ENCODE results near the gene PRDX4. TPM values are rescaled to one million over a fixed set of nuclear protein-coding genes. Genes with fewer than 3 reads are reported as not detected.

The PRDX4 gene
- total and polyA plus RNA-seq, 10 of the 15 experiments (the other 5 are each of a cell fraction or from before 2014, with no cell fraction given) = 11.1 to 121 (median 59.1) TPM

DNA sequence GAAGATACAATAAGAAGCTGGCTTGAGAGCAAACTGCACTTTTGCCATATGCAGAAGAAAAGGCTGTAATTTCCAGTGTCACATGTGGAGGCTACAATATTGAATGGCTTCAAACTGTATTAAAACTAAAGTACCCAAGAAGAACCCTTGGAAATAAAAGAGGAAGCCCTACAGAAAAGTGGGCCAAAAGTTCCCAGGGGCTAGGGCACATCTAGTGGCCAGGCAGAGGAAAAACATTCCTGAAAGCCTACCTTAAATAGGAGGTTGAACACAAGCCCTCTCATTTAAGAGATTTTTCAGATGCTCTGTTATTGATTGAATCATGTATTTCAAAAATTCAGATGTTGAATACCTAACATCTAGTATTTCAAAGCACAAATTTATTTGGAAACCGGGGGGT, 40.6 kb upstream of the PRDX4 start:
- Histone ChIP-seq H3K36me3 (ENCODE audit: control insufficient read depth in 2 of 2, insufficient read depth in 2 of 2, low read length in 1 of 2) (no peaks in the 10 kb centered on the region), H3K4me2 (ENCODE audit: control insufficient read depth, insufficient read depth) (no peak overlapping the region), H3K27ac (ENCODE audit: control insufficient read depth, insufficient read depth) (no peak overlapping the region), H3K4me1 (ENCODE audit: control insufficient read depth, insufficient read depth, low read length) (no peaks in the 10 kb centered on the region), H3K79me2 (ENCODE audit: control insufficient read depth, insufficient read depth, low read length) (no peaks in the 10 kb centered on the region), H3K27me3 (replicated peaks in 1 of 2; ENCODE audit: control insufficient read depth in 2 of 2, insufficient read depth in 2 of 2, low read length in 1 of 2) (no peaks in the 10 kb centered on the region), H2AFZ (ENCODE audit: control insufficient read depth, low read depth, low read length) (no peak overlapping the region), H3K9me3 (replicated peaks; ENCODE audit: control insufficient read depth, insufficient read depth, low read length) (no peaks in the 10 kb centered on the region), H3K4me3 (no peak overlapping the region), H4K20me1 (ENCODE audit: control insufficient read depth, insufficient read depth) (no peaks in the 10 kb centered on the region), H3K9ac (ENCODE audit: control insufficient read depth, insufficient read depth, low read length) (no peak overlapping the region)
- BruUV-seq (replicated peaks) = no TSS peak
- in situ Hi-C loops (cut with MboI) = no loop called here
- no peak for DNase-seq (ENCODE audit: low read depth, low spot score)
- intact Hi-C loops (cut with micrococcal nuclease; ENCODE audit: unreplicated experiment) = no loop called here
- no peak for ATAC-seq
- 0% methylated on average over 1 of the region's 1 CpG for WGBS (ENCODE audit: insufficient coverage, insufficient replicate concordance, low lambda C conversion rate, missing lambda C conversion rate)
- RAD21 ChIA-PET (ENCODE audit: unreplicated experiment) = no interaction called here
- no peak for FAIRE-seq
- POLR2A ChIA-PET = no interaction called here
- TF ChIP-seq NRF1 (conservative IDR thresholded peaks at IDR 0.05; ENCODE audit: low read depth, low read length) (no peak), SRF (IDR thresholded peaks at IDR 0.05; ENCODE audit: low read depth in 2 of 2, low read length in 2 of 2) (no peak)
- TF ChIP-seq, protein P1, sequence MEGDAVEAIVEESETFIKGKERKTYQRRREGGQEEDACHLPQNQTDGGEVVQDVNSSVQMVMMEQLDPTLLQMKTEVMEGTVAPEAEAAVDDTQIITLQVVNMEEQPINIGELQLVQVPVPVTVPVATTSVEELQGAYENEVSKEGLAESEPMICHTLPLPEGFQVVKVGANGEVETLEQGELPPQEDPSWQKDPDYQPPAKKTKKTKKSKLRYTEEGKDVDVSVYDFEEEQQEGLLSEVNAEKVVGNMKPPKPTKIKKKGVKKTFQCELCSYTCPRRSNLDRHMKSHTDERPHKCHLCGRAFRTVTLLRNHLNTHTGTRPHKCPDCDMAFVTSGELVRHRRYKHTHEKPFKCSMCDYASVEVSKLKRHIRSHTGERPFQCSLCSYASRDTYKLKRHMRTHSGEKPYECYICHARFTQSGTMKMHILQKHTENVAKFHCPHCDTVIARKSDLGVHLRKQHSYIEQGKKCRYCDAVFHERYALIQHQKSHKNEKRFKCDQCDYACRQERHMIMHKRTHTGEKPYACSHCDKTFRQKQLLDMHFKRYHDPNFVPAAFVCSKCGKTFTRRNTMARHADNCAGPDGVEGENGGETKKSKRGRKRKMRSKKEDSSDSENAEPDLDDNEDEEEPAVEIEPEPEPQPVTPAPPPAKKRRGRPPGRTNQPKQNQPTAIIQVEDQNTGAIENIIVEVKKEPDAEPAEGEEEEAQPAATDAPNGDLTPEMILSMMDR (IDR thresholded peaks at IDR 0.05 in 2 of 3, conservative IDR thresholded peaks at IDR 0.05 in 1 of 3; ENCODE audit: control insufficient read depth in 2 of 3, extremely low read depth in 1 of 3, insufficient read depth in 1 of 3, low read depth in 3 of 3, low read length in 3 of 3) = 0 out of 6 replicates have a peak, but pooled peaks of 1 of the 3 experiments have one; percentile 5
- CTCF ChIA-PET = interaction anchor here (0.7 kb wide), 1 partner anchor 130 kb away, joined by 3 read pairs; no protein-coding TSS in a partner anchor
- SMC1A ChIA-PET (ENCODE audit: uncharacterized antibody, unreplicated experiment) = interaction anchor here (0.7 kb wide), 1 partner anchor 22 kb away, joined by 3 read pairs; no protein-coding TSS in a partner anchor

DNA sequence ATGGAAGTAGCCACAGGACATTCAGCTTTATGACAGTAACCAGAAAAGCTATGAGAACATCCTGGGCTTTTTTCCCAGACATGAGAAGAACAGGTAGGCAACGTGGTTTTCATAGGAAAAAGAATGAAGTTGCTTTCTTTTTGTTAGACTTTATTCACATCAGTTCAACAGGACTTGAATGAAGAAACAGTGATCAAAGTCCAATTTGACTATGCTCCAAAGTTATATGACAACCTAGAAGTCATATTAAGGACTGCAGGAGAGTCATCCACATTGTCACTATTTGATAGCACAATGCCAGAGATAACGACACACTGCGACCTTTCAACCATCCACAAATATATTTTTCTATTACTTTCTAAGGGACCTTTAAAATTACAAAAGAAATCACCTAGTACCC, 39.2 kb upstream of the PRDX4 start:
- in situ Hi-C loops (cut with MboI) (no loop called here), intact Hi-C loops (cut with micrococcal nuclease; ENCODE audit: unreplicated experiment) (no loop called here)
- Histone ChIP-seq H3K36me3 (ENCODE audit: control insufficient read depth in 2 of 2, insufficient read depth in 2 of 2, low read length in 1 of 2) (no peaks in the 10 kb centered on the region), H3K4me2 (ENCODE audit: control insufficient read depth, insufficient read depth) (no peak overlapping the region), H3K27ac (ENCODE audit: control insufficient read depth, insufficient read depth) (no peak overlapping the region), H4K20me1 (ENCODE audit: control insufficient read depth, insufficient read depth) (no peaks in the 10 kb centered on the region), H3K4me1 (ENCODE audit: control insufficient read depth, insufficient read depth, low read length) (no peaks in the 10 kb centered on the region), H3K9me3 (replicated peaks; ENCODE audit: control insufficient read depth, insufficient read depth, low read length) (no peaks in the 10 kb centered on the region), H3K9ac (ENCODE audit: control insufficient read depth, insufficient read depth, low read length) (no peak overlapping the region), H3K79me2 (ENCODE audit: control insufficient read depth, insufficient read depth, low read length) (no peaks in the 10 kb centered on the region), H2AFZ (ENCODE audit: control insufficient read depth, low read depth, low read length) (no peak overlapping the region), H3K4me3 (no peak overlapping the region), H3K27me3 (replicated peaks in 1 of 2; ENCODE audit: control insufficient read depth in 2 of 2, insufficient read depth in 2 of 2, low read length in 1 of 2) (no peaks in the 10 kb centered on the region)
- ATAC-seq = no peak
- ChIA-PET SMC1A (ENCODE audit: uncharacterized antibody, unreplicated experiment) (no interaction called here), CTCF (no interaction called here), POLR2A (no interaction called here), RAD21 (ENCODE audit: unreplicated experiment) (no interaction called here)
- no TSS peak for BruUV-seq (replicated peaks)
- 14% methylated on average over 3 of the region's 3 CpGs for WGBS (ENCODE audit: insufficient coverage, insufficient replicate concordance, low lambda C conversion rate, missing lambda C conversion rate)
- TF ChIP-seq NR2C1 (IDR thresholded peaks at IDR 0.05) (no peak), MTA3 (IDR thresholded peaks at IDR 0.05; ENCODE audit: borderline replicate concordance, low read length) (no peak), NR2C2 (IDR thresholded peaks at IDR 0.05; ENCODE audit: borderline replicate concordance, control insufficient read depth, insufficient read length, low read depth) (no peak), SMARCA5 (IDR thresholded peaks at IDR 0.05) (no peak)
- TF ChIP-seq, protein P2, sequence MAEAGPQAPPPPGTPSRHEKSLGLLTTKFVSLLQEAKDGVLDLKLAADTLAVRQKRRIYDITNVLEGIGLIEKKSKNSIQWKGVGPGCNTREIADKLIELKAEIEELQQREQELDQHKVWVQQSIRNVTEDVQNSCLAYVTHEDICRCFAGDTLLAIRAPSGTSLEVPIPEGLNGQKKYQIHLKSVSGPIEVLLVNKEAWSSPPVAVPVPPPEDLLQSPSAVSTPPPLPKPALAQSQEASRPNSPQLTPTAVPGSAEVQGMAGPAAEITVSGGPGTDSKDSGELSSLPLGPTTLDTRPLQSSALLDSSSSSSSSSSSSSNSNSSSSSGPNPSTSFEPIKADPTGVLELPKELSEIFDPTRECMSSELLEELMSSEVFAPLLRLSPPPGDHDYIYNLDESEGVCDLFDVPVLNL (IDR thresholded peaks at IDR 0.05; ENCODE audit: low read depth, low read length) = no peak
- TF ChIP-seq, protein P3, sequence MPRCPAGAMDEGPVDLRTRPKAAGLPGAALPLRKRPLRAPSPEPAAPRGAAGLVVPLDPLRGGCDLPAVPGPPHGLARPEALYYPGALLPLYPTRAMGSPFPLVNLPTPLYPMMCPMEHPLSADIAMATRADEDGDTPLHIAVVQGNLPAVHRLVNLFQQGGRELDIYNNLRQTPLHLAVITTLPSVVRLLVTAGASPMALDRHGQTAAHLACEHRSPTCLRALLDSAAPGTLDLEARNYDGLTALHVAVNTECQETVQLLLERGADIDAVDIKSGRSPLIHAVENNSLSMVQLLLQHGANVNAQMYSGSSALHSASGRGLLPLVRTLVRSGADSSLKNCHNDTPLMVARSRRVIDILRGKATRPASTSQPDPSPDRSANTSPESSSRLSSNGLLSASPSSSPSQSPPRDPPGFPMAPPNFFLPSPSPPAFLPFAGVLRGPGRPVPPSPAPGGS (IDR thresholded peaks at IDR 0.05; ENCODE audit: borderline replicate concordance, insufficient read depth, low read depth, low read length, poor library complexity, severe bottlenecking) = no peak
- no peak for FAIRE-seq
- no peak for DNase-seq (ENCODE audit: low read depth, low spot score)

Data from GM12878 (cell line).